Neutrophil (primary cell): ENCODE data around the gene PVALB.

Experiments
- H3K27ac ChIP-seq: fragments of 200-600 bp; sonication (generic); 2 replicates; pipeline ENCODE4 v1.5.1; 2016; ENCODE audit warnings: mild to moderate bottlenecking, moderate library complexity
- H3K27me3 ChIP-seq: fragments of 200-600 bp; sonication (generic); 2 replicates; pipeline ENCODE4 v1.6.0; 2016; ENCODE audit warnings: mild to moderate bottlenecking
- H3K36me3 ChIP-seq: fragments of 200-600 bp; sonication (generic); 2 replicates; pipeline ENCODE4 v1.5.1; 2017
- H3K4me1 ChIP-seq, 2 experiments: fragments of 200-600 bp in 1 of 2; sonication (generic) in 1 of 2; 1 replicate in 1 of 2; 2 replicates in 1 of 2; pipeline versions ENCODE4 v1.5.1 to v1.6.1; 2013 to 2016; ENCODE audit warnings: low read depth in 1 of 2, low read length in 1 of 2, mild to moderate bottlenecking in 1 of 2, moderate library complexity in 1 of 2; ENCODE audit not compliant: control insufficient read depth in 1 of 2, insufficient read depth in 1 of 2
- H3K4me3 ChIP-seq, 2 experiments: fragments of 200-600 bp in 1 of 2; sonication (generic) in 1 of 2; 1 replicate in 1 of 2; 2 replicates in 1 of 2; pipeline ENCODE4 v1.5.1; 2013 to 2016; ENCODE audit warnings: low read depth in 1 of 2, low read length in 1 of 2, mild to moderate bottlenecking in 1 of 2, moderate library complexity in 1 of 2
- H3K9me3 ChIP-seq: fragments of 200-600 bp; sonication (generic); 2 replicates; pipeline ENCODE4 v1.5.1; 2016
- CTCF ChIP-seq: fragments of 200-600 bp; sonication (generic); IDR thresholded peaks from 2 replicates; pipeline ENCODE4 v1.5.1; 2016; ENCODE audit warnings: antibody characterized with exemption

Gene PVALB, protein sequence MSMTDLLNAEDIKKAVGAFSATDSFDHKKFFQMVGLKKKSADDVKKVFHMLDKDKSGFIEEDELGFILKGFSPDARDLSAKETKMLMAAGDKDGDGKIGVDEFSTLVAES

DNA sequence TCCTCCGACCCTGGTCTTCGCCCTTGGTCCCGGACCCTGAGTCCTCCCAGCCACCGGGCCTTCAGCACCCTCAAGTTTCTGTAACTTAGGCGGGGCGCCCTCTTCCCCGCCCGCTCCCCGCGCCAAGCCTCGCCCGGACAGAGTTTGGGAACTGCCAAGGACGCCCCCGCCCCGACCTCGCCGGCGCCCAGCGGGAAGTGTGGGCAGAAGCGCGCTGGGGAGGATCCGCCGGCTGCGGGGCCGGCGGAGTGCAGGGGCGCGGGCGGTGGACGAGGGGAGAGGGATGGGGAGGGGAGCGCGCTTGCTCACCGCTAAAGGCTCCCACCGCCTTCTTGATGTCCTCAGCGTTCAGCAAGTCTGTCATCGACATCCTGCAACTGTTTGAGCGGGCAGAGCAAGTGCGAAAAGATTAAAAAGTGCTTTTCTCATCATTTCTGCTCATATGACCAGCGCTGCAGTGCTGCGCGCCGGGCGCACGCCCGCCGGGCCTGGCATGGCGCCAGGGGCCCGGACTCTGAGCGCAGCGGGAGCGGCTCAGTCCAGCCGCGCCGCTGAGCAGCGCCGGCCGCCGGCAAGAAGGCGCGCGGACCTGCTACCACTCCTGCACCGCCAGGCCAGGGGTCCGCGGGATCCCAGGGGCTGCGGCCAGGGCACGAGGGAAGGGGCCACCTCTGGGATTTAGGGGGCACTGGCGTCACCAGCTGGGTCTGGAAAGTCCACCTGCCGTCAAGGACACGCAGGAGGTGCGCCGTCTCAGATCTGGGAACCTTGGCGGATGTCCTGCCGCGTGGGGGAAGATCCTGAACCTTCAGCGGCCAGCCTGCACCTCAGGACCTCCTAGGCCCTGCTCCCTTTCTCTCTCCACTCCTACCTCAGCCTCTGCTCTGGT, at the start of gene PVALB:
TSS of gene PVALB (minus strand) at position 400 of the 889 bp plus-strand sequence. CDS start at position 370, 30 bp downstream.
- Histone ChIP-seq H3K4me1 (peaks cover 5 to 13% of the 10 kb centered on the region in 2 experiments), H3K36me3 (no peaks in the 10 kb centered on the region), H3K4me3 (no peak within 1 kb of the TSS), H3K9me3 (no peaks in the 10 kb centered on the region), H3K27me3 (peaks cover 93% of the 10 kb centered on the region), H3K27ac (no peak within 1 kb of the TSS)
- no peak for TF ChIP-seq CTCF

GRCh38 chr22:36865346-36865745, 48.5 kb upstream of the PVALB start:
- Histone ChIP-seq H3K9me3 (no peaks in the 10 kb centered on the region), H3K4me1 (peaks cover 67 to 75% of the 10 kb centered on the region in 2 experiments), H3K27me3 (no peaks in the 10 kb centered on the region), H3K4me3 (no peak overlapping the region), H3K27ac (peak overlapping the region; percentile 95), H3K36me3 (peaks cover 71% of the 10 kb centered on the region)
- no peak for TF ChIP-seq CTCF

- Histone ChIP-seq H3K36me3 (peaks cover 64% of the 10 kb centered on the region), H3K27ac (peak overlapping the region; percentile 95), H3K4me1 (peaks cover 68 to 83% of the 10 kb centered on the region in 2 experiments), H3K27me3 (no peaks in the 10 kb centered on the region), H3K4me3 (peak overlapping the region; percentile 80 to 92), H3K9me3 (no peaks in the 10 kb centered on the region)
- no peak for TF ChIP-seq CTCF
Measured at GRCh38 chr22:36864454-36865215, 47.8 kb upstream of the PVALB start.

- no peaks in the 10 kb centered on the region for H3K27me3 ChIP-seq
- H3K4me1 ChIP-seq: peaks cover 74 to 89% of the 10 kb centered on the region in 2 experiments
- peak overlapping the region; percentile 80 to 92 for H3K4me3 ChIP-seq
Measured at GRCh38 chr22:36863979-36864378, 47.1 kb upstream of the PVALB start.

More at GRCh38 chr22:36863979-36864378, 47.1 kb upstream of the PVALB start:
- peaks cover 57% of the 10 kb centered on the region for H3K36me3 ChIP-seq
- peak overlapping the region; percentile 95 for H3K27ac ChIP-seq
- no peaks in the 10 kb centered on the region for H3K9me3 ChIP-seq
- TF ChIP-seq CTCF: no peak
